ENCODE results near the gene PHIP.
"Not testable (repeated sequence)": the region's sequence is repeated elsewhere in the genome, so short reads cannot be mapped to it uniquely, and the experiment has no call there.

Gene PHIP

DNA sequence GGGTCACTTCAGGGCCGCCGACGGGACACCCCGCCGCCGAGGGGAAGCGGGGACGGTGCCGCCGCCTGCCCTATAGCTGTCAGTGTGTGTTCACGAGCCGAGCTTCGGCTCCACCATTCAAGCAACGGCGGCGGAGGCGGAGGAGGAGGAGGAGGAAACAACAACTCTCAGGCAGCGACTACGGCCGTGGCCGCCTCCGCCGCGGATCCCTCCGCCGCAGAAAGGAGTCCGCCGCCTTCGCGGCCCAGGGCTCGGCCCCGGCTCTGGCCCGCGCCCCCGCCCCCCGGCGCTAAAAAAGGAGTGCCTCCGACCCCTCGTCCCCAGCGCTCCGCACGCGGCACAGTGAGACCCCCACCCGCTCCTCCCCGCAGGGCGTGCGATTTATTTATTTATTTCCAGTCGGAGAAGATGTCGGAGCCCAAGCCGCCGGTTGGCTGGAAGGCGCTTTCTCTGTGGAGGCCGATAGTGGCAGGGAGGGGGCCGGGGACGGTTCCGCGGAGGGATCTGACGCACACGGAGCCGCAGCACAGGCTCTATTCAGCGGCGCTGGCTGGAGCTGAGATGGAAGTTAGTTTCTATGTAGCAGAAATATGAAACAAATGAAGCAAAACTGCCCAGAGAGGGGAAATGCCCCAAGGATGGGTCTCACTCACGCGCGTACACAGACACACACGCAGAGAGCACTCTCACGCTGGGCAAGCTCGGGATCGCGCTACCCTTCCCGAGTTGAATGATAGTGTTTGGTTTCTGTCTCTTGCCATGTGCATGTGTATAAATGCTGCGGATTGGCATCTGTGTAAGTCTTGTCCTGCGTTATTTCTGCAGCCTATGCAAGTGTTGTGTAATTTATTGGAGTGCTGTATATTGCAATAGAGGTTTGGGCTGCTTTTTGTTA lies at the start of gene PHIP:
Gene PHIP (minus strand): TSS at position 180 of the 895 bp plus-strand sequence. CDS start 186 bp downstream, outside the sequence.
- DNase-seq (ENCODE audit: low spot score), result peak; percentile 93

DNA sequence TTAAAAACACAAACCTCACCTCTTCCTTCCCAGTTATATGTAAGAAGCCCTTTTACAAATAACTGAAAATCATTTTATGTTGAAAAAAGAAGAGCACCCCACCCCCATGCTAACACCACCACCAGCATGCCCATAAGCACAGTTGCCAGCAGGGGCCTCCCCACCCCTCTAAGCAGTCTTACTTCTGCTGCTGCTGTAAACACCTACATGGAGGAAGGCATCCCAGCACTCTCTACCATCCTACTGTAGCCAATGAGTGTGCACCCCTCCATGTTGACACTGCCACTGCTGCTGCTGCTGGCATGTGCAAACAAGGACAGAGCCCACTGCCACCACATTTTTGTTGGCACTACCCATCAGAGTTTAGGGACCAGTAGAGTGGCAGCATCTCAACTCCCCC lies 49.6 kb upstream of the PHIP start:
- peak; percentile 17 for DNase-seq (ENCODE audit: low spot score)

DNA sequence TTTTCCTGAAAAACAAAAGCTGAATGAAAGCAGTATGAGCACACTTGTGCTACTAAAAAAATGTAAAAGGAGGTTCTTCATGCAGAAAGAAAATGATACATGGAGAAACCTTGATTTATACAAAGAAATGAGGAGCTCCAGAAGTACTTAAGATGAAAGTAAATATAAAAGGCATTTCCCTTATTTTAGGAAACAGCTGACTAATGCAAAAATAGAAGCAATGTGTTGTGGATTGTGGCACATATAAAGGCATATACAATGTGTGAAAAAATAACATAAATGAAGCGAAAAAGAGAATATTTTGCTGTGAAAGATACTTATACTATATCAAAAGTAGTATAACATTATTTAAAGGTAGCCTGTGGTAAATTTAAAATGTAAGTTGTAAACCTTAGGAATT lies 41.2 kb upstream of the PHIP start:
- no peak for DNase-seq (ENCODE audit: low spot score)

DNA sequence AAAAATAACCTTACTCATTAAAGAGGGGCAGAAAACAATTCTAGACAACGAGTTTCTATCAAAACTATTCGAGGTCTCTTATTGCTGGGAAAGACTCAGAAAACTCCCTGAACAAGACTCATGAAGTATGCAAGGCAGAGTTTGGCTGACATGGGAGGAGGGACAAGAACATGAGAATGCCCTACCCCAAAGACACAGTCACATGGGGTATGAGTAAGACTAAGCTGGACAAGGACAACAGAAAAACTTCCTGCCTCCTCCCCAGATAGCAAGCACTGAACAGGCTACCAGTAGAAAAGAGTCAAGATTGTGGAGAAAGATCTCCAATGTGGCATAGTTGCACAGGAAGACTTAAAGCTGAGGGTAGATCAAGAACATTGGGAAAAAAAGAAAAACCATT lies 39.7 kb upstream of the PHIP start:
- DNase-seq (ENCODE audit: low spot score), result no peak

DNA sequence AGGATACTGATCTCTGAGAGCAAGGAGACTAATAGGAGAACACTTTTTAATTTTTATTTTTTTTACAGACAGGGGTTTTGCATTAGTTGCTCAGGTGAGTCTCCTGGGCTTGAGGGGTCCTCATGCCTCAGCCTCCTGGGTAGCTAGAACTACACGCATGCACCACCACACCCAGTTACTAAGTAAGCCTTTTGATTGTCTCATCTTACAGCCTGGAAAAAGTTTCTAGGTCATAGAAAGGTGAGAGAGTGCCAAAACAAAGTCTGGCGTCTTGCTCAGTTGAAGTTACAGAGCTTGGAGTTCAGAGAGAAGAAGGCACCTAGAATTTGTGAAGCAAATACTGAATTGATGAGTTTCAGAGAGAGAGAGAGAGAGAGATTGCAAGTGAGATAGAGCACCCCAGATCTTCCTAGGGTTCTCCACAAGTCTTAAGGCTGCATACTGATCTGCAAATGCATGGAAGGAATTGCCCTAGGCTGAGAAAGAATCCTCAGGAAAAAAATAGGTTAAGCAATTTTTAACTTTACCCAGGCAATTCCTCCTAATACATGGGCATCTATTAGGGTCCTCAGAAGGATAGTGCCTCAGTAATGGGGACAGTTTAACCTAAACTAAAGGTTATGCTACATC lies 37.6 kb upstream of the PHIP start:
- no peak for DNase-seq (ENCODE audit: low spot score)

DNA sequence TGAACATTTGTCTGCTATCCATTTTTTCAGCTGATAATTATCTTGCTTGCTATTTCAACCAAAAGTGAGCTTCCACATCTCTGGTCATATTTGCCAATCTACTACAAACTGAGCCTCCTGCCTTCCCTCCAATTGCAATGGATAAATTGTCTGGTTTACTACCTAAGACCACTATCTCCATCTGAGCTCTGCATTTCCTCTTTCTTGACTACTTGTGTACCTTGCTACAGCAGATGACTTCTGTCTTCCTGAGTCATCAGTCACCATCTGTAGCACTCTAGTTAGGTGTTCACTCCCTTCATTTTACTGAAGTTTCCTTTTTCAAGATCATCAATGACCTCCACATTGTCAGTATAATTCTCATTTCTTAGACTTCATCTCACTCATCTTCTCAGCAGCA lies 33.5 kb upstream of the PHIP start:
- no peak for DNase-seq (ENCODE audit: low spot score)

DNA sequence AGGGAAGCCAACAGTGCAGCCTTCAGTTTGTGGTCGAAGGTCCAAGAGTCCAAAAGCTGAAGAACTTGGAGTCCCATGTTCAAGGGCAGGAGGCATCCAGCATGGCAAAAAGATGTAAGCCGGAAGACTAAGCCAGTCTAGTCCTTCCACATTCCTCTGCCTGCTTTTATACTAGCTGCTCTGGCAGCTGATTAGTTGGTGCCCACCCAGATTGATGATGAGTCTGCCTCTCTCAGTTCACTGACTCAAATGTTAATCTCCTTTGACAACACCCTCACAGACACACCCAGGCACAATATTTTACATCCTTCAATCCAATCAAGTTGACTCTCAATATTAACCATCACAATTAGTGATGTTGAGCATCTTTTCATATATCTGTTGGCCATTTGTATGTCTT lies 23.1 kb upstream of the PHIP start:
- no peak for DNase-seq (ENCODE audit: low spot score)

DNA sequence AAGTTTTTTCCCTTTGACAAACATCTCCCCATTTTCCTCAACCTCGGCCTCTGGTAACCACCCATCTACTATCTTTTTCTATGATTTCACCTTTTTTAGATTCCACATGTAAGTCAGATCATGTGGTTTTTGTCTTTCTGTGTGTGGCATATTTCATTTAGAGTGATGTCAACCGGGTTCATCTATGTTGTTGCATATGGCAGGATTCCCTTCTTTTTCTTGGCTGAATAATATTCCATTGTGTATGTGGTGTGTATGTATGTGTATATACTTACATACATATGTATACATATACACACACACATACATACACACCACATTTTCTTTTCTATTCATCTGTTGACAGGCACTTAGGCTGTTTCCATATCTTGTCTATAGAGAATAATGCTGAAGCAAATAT lies 22.2 kb upstream of the PHIP start:
- no peak for DNase-seq (ENCODE audit: low spot score)

DNA sequence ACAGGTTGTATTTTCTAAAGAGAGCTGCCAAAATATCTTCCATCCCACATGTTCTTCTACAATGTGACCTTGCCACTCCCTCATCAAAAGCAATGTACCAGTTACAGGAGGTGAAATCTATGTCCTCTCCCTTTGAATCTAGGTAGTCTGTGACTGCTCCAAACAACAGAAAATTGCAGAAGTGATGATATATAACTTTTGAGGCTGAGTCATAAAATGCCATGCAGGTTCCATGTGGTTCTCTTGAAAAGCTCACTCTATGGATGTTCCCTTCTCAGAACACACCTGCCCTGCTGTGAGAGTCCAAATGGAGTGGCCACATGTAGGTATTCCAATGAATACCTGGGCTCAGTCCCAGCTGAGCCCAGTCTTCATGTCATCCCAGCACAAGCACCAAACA lies 16.9 kb upstream of the PHIP start:
- no peak for DNase-seq (ENCODE audit: low spot score)

DNA sequence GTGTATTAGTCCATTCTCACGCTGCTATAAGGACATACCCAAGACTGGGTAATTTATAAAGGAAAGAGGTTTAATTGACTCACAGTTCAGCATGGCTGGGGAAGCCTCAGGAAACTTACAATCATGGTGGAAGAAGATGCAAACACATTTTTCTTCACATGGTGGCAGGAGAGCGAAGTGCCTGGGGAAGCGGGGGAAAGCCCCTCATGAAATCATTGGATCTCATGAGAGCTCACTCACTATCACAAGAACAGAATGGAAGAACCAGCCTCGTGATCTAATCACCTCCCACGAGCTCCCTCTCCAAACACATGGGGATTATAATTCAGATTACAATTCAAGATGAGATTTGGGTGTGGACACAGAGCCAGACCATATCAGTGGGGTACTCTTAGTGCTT lies 13.7 kb upstream of the PHIP start:
- not testable (repeated sequence) for DNase-seq (ENCODE audit: low spot score)

DNA sequence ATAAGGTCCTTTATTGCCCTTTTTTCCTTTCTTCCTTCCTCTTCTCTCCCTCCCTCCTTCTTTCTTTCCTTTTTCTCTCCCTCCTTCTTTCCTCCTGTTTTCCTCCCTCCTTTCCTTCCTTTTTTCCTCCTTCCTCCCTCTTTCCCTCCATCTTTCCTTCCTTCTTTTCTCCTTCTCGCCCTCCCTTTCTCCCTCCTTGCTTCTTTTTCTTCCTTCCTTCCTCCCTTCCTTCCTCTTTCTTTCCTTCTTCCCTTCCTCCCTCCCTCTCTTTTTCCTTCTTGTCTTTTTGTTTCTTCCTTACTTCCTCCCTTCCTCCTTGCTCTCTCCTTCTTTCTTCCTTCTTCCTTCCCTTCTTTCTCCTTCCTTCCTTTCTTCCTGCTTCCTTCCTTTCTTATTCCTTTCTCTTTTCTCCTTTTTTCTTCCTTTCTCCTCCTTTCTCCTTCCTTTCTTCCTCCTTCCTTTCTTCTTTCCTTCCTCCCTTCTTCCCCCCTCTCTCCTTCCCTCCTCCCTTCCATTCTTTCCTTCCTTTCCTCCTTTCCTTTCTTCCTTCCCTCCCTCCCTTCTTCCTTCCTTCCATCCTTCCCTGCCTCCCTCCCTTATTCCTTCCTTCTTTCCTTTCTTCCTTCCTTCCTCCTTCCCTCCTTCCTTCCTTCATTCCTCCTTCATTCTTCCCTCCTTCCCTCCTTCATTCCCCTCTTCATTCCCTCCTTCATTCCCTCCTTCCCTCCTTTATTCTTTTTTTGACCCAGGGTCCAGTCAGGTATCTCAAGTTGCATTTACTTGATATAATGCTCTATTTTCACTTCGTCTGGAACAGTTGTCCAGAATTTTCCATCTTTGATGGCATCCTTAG lies 11.7 kb upstream of the PHIP start:
- no peak for DNase-seq (ENCODE audit: low spot score)

DNA sequence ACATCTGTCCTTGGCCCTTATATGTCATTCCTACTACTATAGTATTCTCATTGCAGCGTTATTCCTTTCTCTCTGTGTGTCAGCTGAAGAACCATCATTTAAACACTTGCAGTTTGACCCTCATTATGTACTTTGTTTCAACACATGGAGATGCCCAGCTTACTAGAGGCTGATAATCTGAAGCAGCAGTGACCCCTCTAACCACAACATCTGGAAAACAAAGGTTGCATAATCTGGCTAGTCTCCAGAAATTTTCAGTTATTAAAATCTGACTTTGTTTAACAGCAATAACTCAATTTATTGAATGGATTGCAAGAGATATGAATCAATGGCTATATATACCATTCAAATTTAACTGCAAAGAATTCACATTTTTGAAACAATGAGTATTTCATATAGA lies 6.6 kb upstream of the PHIP start:
- no peak for DNase-seq (ENCODE audit: low spot score)

DNA sequence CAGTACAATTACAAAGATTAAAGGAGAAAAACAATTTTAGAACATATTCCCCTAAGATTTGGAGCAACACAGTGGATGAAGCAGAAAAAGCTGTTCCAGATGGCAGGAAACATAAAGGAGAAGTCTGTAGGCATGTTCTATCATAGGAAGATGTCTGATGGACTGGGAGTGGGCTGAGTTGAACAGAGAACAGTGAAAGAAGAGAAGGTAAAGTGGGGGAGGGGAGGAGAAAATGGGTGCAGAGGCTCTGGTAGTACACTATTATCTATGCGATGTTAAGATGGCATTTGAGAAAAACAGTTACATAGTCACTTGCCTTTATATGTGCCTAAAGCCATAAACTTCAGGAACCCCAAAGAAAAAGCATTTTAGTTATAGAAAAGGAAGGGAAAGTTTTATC lies 4.2 kb upstream of the PHIP start:
- no peak for DNase-seq (ENCODE audit: low spot score)

DNA sequence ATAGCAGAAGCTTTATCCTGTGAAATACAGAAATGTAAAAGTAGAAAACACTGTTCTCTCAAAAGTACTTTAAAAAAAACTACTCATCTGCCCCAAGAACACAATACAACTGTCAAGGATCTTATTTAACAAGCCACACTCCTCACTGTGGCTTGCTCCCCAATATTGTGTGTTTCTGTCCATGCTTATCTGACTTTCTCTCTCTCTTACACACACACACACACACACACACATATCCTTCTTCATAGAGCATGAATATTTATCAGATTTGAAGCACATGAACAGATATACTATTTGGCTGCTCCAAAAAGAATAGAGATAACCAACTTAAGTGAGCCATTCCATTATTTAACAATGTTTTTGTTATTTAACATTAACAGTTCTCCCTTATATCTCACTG lies 3.6 kb upstream of the PHIP start:
- DNase-seq (ENCODE audit: low spot score), result no peak

DNA sequence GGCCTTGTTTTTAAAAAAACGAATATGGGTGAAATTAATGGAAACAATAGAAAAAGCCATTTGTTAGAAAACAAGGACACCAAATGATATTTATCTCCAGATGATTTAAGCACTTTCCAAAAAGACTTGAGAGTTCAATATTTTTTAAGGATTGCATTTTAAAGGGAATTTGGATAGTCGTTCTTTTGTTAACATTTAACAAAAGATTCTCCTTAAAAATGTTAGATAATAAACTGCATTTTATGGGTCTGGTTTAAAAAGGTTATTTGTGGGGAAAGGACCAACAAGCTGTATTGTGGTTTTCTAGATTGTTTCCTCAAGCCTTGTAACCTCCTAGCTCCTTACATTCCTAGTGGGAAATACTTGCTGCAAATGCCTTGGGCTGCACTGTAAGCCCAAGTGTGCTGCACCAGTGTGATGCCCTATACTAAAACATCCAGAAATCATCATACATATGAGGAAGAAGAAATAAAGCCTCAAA lies 1.5 kb upstream of the PHIP start:
- peak; percentile 20 for DNase-seq (ENCODE audit: low spot score)

DNA sequence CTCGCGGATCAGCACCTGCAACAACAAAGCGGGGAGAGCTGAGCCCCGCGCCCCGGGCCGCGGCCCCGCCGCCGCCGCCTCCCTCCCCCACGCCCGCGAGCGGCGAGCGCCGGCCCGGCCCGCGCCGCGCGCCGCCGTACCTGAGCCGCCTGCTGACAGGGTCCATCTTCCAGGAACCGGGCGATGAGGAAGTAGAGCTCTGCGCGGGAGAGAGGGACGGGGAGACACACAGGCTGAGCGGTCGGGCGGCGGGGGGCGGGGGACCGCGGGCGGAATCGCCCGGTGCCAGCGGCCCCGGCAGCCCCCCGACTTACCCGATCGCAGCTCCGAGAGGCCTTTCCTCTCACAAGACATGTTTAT lies 359 bp downstream of the PHIP start:
- DNase-seq (ENCODE audit: low spot score), result no peak

DNA sequence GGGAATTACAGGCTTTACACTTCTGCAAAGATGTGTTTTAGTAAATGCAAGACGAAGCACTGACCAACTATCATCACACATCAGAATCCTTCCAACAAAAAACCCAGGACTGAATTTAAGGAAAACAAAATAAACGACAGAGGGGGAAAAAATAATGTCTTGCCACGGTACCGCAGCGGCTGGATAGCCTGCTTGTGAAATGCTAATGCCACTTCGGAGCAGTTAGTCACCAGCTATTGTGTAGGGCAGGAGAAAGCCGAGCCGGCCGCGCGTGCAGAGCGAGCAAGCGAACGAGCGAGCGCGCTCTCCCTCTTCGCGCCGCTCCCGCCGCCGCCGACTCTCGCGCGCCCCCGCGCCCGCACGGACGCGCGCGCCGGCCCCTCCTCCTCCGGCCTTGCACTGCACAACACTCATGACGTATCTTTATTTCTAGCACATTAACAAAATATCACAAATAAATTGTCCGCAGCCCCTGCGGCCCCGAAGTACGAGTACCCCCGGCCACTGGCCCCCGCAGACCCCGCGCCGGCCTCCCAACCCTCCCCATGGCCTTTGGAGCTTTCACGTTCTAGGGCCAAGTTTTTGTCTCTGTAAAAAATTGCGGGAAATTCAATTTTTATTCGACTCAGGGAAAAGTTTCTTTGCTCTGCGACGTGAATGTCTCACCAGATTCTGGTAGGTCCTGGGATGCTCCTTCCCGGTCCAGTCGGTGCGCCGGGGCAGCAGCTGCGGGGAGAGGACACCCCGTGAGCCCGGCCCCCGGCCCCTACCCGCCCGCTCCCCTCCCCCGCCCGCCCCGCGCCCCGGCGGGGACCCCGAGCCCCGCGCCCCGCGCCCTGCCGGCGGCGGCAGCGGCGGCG lies 1.0 kb downstream of the PHIP start:
- DNase-seq (ENCODE audit: low spot score), result peak; percentile 88

DNA sequence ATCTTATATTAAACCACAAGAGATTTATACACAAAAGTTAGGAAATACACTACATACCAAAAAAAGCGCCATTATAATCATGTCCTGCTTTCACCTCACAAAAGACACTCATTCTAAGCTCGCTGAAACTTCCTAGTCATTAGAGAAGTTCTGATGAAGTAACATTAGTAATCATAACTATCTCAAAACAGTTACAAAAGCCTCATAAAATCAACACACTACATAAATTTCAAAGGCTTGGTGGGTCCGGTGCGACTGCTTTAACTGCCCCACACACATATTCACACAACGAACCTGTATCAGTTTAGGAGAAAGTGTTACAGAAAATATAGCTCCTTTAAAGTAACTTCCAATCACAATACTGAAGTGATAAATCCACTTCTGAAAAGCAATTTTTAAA lies 1.9 kb downstream of the PHIP start:
- DNase-seq (ENCODE audit: low spot score), result peak; percentile 30

DNA sequence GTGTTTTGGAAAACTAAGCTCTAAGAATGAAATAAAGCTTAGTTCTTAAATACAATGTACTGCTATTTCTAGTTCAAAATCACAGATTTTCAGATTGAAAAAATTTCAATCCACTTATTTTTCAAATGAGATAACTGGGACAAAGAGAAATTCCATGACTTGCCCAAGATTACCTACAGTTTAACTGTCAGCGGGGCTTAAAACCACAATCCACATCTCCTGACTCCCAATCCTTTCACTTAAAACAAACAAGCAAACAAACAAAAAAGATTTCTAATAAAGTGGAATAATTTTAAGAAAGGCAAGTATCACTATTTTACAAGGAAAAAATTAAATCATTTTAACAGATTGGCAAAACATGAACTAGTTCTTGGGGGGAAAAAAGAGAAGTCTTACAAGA lies 4.2 kb downstream of the PHIP start:
- no peak for DNase-seq (ENCODE audit: low spot score)

DNA sequence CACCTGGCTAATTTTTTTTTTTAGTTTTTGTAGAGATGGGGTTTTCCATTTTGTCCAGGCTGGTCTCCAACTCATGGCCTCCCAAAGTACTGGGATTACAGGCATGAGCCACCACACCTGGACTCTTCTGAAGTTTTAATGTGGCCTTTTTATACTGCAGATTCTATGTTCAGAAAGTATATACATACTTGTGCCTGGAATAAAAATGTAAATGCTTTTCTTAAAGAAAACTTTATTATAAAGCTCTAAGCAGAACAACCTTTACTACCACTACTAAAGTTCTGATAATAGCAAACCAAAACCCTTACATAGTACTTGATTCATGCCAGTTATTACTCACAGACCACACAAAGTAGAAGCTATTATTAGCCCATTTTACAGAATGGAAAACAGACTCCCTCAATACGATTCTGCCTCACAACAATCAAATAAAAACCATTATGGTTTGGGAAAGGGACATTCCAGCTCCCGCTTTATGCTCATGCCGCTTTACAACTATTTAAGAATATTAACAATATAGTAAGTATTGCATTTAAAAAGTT lies 5.3 kb downstream of the PHIP start:
- DNase-seq (ENCODE audit: low spot score), result no peak

DNA sequence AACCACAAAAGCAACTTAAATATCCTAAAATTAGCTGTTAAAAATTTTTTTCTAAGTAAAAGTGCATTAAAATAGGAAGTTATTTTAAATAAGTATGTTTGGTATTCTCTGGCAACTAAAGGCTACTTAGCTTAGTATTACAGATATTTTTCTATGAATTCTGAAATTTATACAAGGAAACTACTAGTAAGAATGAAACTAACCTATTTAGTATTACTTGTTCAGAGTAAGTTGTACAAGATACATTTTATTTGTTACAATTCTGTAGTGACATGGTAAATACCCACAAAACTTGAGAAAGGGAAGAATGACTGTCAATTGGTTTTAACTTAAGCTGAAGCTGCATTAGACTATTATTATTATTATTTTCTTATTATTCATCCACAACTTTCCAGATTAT lies 6.5 kb downstream of the PHIP start:
- DNase-seq (ENCODE audit: low spot score), result no peak
